ENCODE results near the gene EXOC3L1. TPM values are rescaled to one million over a fixed set of nuclear protein-coding genes. Genes with fewer than 3 reads are reported as not detected.

The EXOC3L1 gene
- total RNA-seq, 2 donors from 2014 or later, result 0.97 to 1.8 TPM

GRCh38 chr16:67156143-67156844, 33.6 kb downstream of the EXOC3L1 start:
- no peaks in the 10 kb centered on the region for H3K36me3 Mint-ChIP-seq (ENCODE audit: low read depth)
- TF ChIP-seq CTCF (conservative IDR thresholded peaks at IDR 0.05), result no peak
- no peaks in the 10 kb centered on the region for H3K4me1 ChIP-seq (ENCODE audit: control insufficient read depth, insufficient read depth, low read length)
- no peak overlapping the region for H3K27ac Mint-ChIP-seq
- peak; percentile 46 for DNase-seq
- H3K9me3 ChIP-seq (ENCODE audit: control insufficient read depth, low read length), result no peaks in the 10 kb centered on the region
- H3K4me1 Mint-ChIP-seq, result peaks cover 3% of the 10 kb centered on the region
- no peak overlapping the region for H3K9ac ChIP-seq (ENCODE audit: extremely low read depth, low read length, poor library complexity, severe bottlenecking)
- no peak overlapping the region for H3K4me3 ChIP-seq (ENCODE audit: low read length)
- H3K9me3 Mint-ChIP-seq, result peaks cover 2% of the 10 kb centered on the region
- no peak overlapping the region for H3K27ac ChIP-seq (ENCODE audit: low read depth, low read length)
- H3K27me3 ChIP-seq (ENCODE audit: control insufficient read depth, insufficient read depth, low read length, poor library complexity, severe bottlenecking), result peaks cover 100% of the 10 kb centered on the region
- 57 to 59% methylated on average over 10 to 15 of the region's 15 CpGs for WGBS, 2 experiments (ENCODE audit: insufficient coverage in 1 of 2, insufficient read length in 1 of 2)
- H3K36me3 ChIP-seq (ENCODE audit: control insufficient read depth, insufficient read depth, low read length), result no peaks in the 10 kb centered on the region
- no peak overlapping the region for H3K4me3 Mint-ChIP-seq
- peaks cover 97% of the 10 kb centered on the region for H3K27me3 Mint-ChIP-seq (ENCODE audit: insufficient read depth)

GRCh38 chr16:67155295-67156142, 34.4 kb downstream of the EXOC3L1 start:
- no peak overlapping the region for H3K9ac ChIP-seq (ENCODE audit: extremely low read depth, low read length, poor library complexity, severe bottlenecking)

More at GRCh38 chr16:67155295-67156142, 34.4 kb downstream of the EXOC3L1 start:
- H3K4me3 Mint-ChIP-seq, result peak overlapping the region; percentile 43
- DNase-seq, result peak; percentile 93
- peaks cover 100% of the 10 kb centered on the region for H3K27me3 ChIP-seq (ENCODE audit: control insufficient read depth, insufficient read depth, low read length, poor library complexity, severe bottlenecking)
- peaks cover 6% of the 10 kb centered on the region for H3K4me1 Mint-ChIP-seq
- TF ChIP-seq CTCF (conservative IDR thresholded peaks at IDR 0.05), result peak; percentile 98
- H3K9me3 Mint-ChIP-seq, result no peaks in the 10 kb centered on the region
- H3K27ac ChIP-seq (ENCODE audit: low read depth, low read length), result no peak overlapping the region
- H3K36me3 ChIP-seq (ENCODE audit: control insufficient read depth, insufficient read depth, low read length), result no peaks in the 10 kb centered on the region
- no peak overlapping the region for H3K27ac Mint-ChIP-seq
- no peaks in the 10 kb centered on the region for H3K4me1 ChIP-seq (ENCODE audit: control insufficient read depth, insufficient read depth, low read length)
- H3K27me3 Mint-ChIP-seq (ENCODE audit: insufficient read depth), result peaks cover 93% of the 10 kb centered on the region
- no peak overlapping the region for H3K4me3 ChIP-seq (ENCODE audit: low read length)
- 7 to 9% methylated on average over 26 to 74 of the region's 74 CpGs for WGBS, 2 experiments (ENCODE audit: insufficient coverage in 1 of 2, insufficient read length in 1 of 2)
- no peaks in the 10 kb centered on the region for H3K9me3 ChIP-seq (ENCODE audit: control insufficient read depth, low read length)
- no peaks in the 10 kb centered on the region for H3K36me3 Mint-ChIP-seq (ENCODE audit: low read depth)
